Upper lobe of right lung (tissue), 1 donor: ENCODE data around the gene PCNX4. TPM values are rescaled to one million over a fixed set of nuclear protein-coding genes. Genes with fewer than 3 reads are reported as not detected.

Source experiments
- ATAC-seq: fragments of 200-7000 bp; cut with Tn5 transposase; one replicate; pipeline ENCODE4 v1.9.1; 2020; ENCODE audit warnings: mild to moderate bottlenecking, moderate library complexity
- DNase-seq: peaks from one replicate; pipeline ENCODE4 v3.0.0-alpha.2; 2020
- H3K27ac ChIP-seq: fragments of 200-600 bp; one replicate; pipeline ENCODE4 v1.8.0; 2022
- H3K27me3 ChIP-seq: fragments of 200-600 bp; one replicate; pipeline ENCODE4 v1.8.0; 2022; ENCODE audit warnings: mild to moderate bottlenecking
- H3K36me3 ChIP-seq: fragments of 200-600 bp; one replicate; pipeline ENCODE4 v1.8.0; 2022
- H3K4me1 ChIP-seq: fragments of 200-600 bp; one replicate; pipeline ENCODE4 v1.8.0; 2022
- H3K4me3 ChIP-seq: fragments of 200-600 bp; one replicate; pipeline ENCODE4 v1.8.0; 2022; ENCODE audit warnings: mild to moderate bottlenecking
- H3K9me3 ChIP-seq: fragments of 200-600 bp; one replicate; pipeline ENCODE4 v1.8.0; 2022
- CTCF ChIP-seq: fragments of 200-600 bp; IDR thresholded peaks from one replicate; pipeline ENCODE4 v1.8.0; 2022; ENCODE audit warnings: antibody characterized with exemption
- intact Hi-C: fragments of 100-400 bp; cut with DNase I; formaldehyde crosslinking; loops from one replicate; pipeline ENCODE4 v1.11.0; 2022
- total RNA-seq: library from RNA; stranded (reverse); fragmentation: NEBNext Ultra II Directional; extraction: Animal tissue kit (Norgen Biotek cat#: 25700); gene quantifications from one replicate; pipeline ENCODE4 v1.2.1, GENCODE V29; 2021
- donor health status: DM: no; HTN: yes; CAD: no; lungs with severe emphysema.

Gene PCNX4
- total RNA-seq, 1 donor from 2014 or later, result 39.9 TPM

GRCh38 chr14:60206837-60207533 lies 115.3 kb downstream of the PCNX4 start:
- DNase-seq, result no peak
- peak; percentile 64 for ATAC-seq

GRCh38 chr14:60210703-60211102 lies 119.0 kb downstream of the PCNX4 start:
- TF ChIP-seq CTCF, result no peak
- ATAC-seq, result no peak
- DNase-seq, result no peak
- intact Hi-C loops, result no loop called here
- H3K9me3 ChIP-seq, result no peaks in the 10 kb centered on the region
- H3K27me3 ChIP-seq, result no peaks in the 10 kb centered on the region
- H3K4me1 ChIP-seq, result no peaks in the 10 kb centered on the region
- H3K36me3 ChIP-seq, result no peaks in the 10 kb centered on the region
- H3K4me3 ChIP-seq, result no peak overlapping the region
- H3K27ac ChIP-seq, result no peak overlapping the region

More at GRCh38 chr14:60206837-60207533, 115.3 kb downstream of the PCNX4 start:
- TF ChIP-seq CTCF, result no peak
- intact Hi-C loops, result no loop called here
- Histone ChIP-seq H3K4me3 (no peak overlapping the region), H3K27ac (no peak overlapping the region), H3K27me3 (no peaks in the 10 kb centered on the region), H3K9me3 (no peaks in the 10 kb centered on the region), H3K36me3 (no peaks in the 10 kb centered on the region), H3K4me1 (no peaks in the 10 kb centered on the region)

GRCh38 chr14:60211153-60211552 lies 119.4 kb downstream of the PCNX4 start:
- Histone ChIP-seq H3K4me1 (no peaks in the 10 kb centered on the region), H3K9me3 (no peaks in the 10 kb centered on the region), H3K27me3 (no peaks in the 10 kb centered on the region), H3K36me3 (no peaks in the 10 kb centered on the region), H3K4me3 (no peak overlapping the region), H3K27ac (no peak overlapping the region)
- no peak for TF ChIP-seq CTCF
- intact Hi-C loops, result no loop called here
- ATAC-seq (no peak), DNase-seq (no peak)

- H3K4me3 ChIP-seq, result no peak overlapping the region
- no peaks in the 10 kb centered on the region for H3K4me1 ChIP-seq
- no peak for TF ChIP-seq CTCF
- H3K27ac ChIP-seq, result no peak overlapping the region
- DNase-seq (no peak), ATAC-seq (no peak)
- no peaks in the 10 kb centered on the region for H3K9me3 ChIP-seq
- intact Hi-C loops, result no loop called here
- no peaks in the 10 kb centered on the region for H3K36me3 ChIP-seq
- H3K27me3 ChIP-seq, result no peaks in the 10 kb centered on the region
Observed at GRCh38 chr14:60212503-60213371, 121.0 kb downstream of the PCNX4 start.

- H3K36me3 ChIP-seq, result no peaks in the 10 kb centered on the region
- no peaks in the 10 kb centered on the region for H3K9me3 ChIP-seq
- H3K4me3 ChIP-seq, result no peak overlapping the region
- H3K4me1 ChIP-seq, result no peaks in the 10 kb centered on the region
- DNase-seq, result no peak
- no peak for ATAC-seq
- intact Hi-C loops, result no loop called here
- no peak overlapping the region for H3K27ac ChIP-seq
- TF ChIP-seq CTCF, result no peak
- H3K27me3 ChIP-seq, result no peaks in the 10 kb centered on the region
Observed at GRCh38 chr14:60214003-60214402, 122.3 kb downstream of the PCNX4 start.
